Liver (tissue), 9 donors: ENCODE data around the gene PPP2R2B. TPM values are rescaled to one million over a fixed set of nuclear protein-coding genes. Genes with fewer than 3 reads are reported as not detected.

ENCODE experiments used
- DNase-seq: peaks from one replicate; pipeline ENCODE4 v3.0.0-alpha.2; 2017; ENCODE audit warnings: low spot score
- H3K27ac ChIP-seq, 2 donors: one replicate each; pipeline ENCODE4 v1.7.0; 2013; ENCODE audit warnings: inconsistent platforms in 2 of 2, low read length in 2 of 2, control low read depth in 1 of 2, low read depth in 1 of 2, mild to moderate bottlenecking in 1 of 2
- H3K27me3 ChIP-seq, 4 donors: one replicate each; pipeline versions ENCODE4 v1.6.1 to v1.7.0; 2013; ENCODE audit warnings: low read length in 3 of 4, inconsistent platforms in 1 of 4, mild to moderate bottlenecking in 1 of 4, moderate library complexity in 1 of 4; ENCODE audit not compliant: control insufficient read depth in 4 of 4, insufficient read depth in 4 of 4
- H3K36me3 ChIP-seq, 4 donors: one replicate each; pipeline versions ENCODE4 v1.6.1 to v1.7.0; 2013; ENCODE audit warnings: low read length in 3 of 4, mild to moderate bottlenecking in 3 of 4, low read depth in 1 of 4, moderate library complexity in 1 of 4; ENCODE audit not compliant: control insufficient read depth in 4 of 4, insufficient read depth in 3 of 4
- H3K4me1 ChIP-seq, 4 donors: one replicate each; pipeline versions ENCODE4 v1.6.1 to v1.7.0; 2013; ENCODE audit warnings: low read length in 3 of 4, mild to moderate bottlenecking in 3 of 4, moderate library complexity in 1 of 4; ENCODE audit not compliant: control insufficient read depth in 4 of 4, insufficient read depth in 4 of 4
- H3K4me3 ChIP-seq, 3 donors: one replicate each; pipeline versions ENCODE4 v1.6.1 to v1.7.0; 2013; ENCODE audit warnings: low read length in 3 of 3, control low read depth in 1 of 3, low read depth in 1 of 3, mild to moderate bottlenecking in 1 of 3
- H3K9ac ChIP-seq, 2 donors: one replicate each; pipeline ENCODE4 v1.7.0; 2013; ENCODE audit warnings: low read length in 2 of 2, mild to moderate bottlenecking in 2 of 2, moderate library complexity in 2 of 2, control low read depth in 1 of 2, low read depth in 1 of 2
- H3K9me3 ChIP-seq, 4 donors: one replicate each; pipeline versions ENCODE4 v1.6.1 to v1.7.0; 2013; ENCODE audit warnings: low read length in 3 of 4; ENCODE audit not compliant: control insufficient read depth in 4 of 4
- EGR1 ChIP-seq, 2 donors: IDR thresholded peaks; 2 replicates each; pipeline ENCODE4 v1.6.1; 2016 to 2018; ENCODE audit warnings: antibody characterized with exemption in 2 of 2, low read depth in 2 of 2
- FOXA1 ChIP-seq: IDR thresholded peaks from 2 replicates; pipeline ENCODE4 v1.6.1; 2016; ENCODE audit warnings: antibody characterized with exemption
- FOXA2 ChIP-seq: IDR thresholded peaks from 2 replicates; pipeline ENCODE4 v1.6.1; 2016; ENCODE audit warnings: antibody characterized with exemption
- GABPA ChIP-seq, 2 donors: IDR thresholded peaks in 1 of 2; conservative IDR thresholded peaks in 1 of 2; 2 replicates each; pipeline ENCODE4 v1.6.1; 2016; ENCODE audit warnings: antibody characterized with exemption in 2 of 2, mild to moderate bottlenecking in 1 of 2, moderate library complexity in 1 of 2
- HNF4A ChIP-seq, 2 donors: conservative IDR thresholded peaks; 2 replicates each; pipeline ENCODE4 v1.6.1; 2016; ENCODE audit warnings: antibody characterized with exemption in 2 of 2, mild to moderate bottlenecking in 2 of 2
- HNF4G ChIP-seq: IDR thresholded peaks from 2 replicates; pipeline ENCODE4 v1.6.1; 2016; ENCODE audit warnings: antibody characterized with exemption
- JUND ChIP-seq, 2 donors: IDR thresholded peaks; 2 replicates each; pipeline ENCODE4 v1.6.1; 2016; ENCODE audit warnings: antibody characterized with exemption in 2 of 2
- NR2F2 ChIP-seq: IDR thresholded peaks from 2 replicates; pipeline ENCODE4 v1.6.1; 2016; ENCODE audit warnings: antibody characterized with exemption
- RAD21 ChIP-seq, 2 donors: IDR thresholded peaks; 2 replicates each; pipeline ENCODE4 v1.6.1; 2016; ENCODE audit warnings: antibody characterized with exemption in 2 of 2, mild to moderate bottlenecking in 2 of 2
- RXRA ChIP-seq, 2 donors: IDR thresholded peaks; 2 replicates each; pipeline ENCODE4 v1.6.1; 2017 to 2018; ENCODE audit warnings: antibody characterized with exemption in 2 of 2, mild to moderate bottlenecking in 1 of 2
- SP1 ChIP-seq: IDR thresholded peaks from 2 replicates; pipeline ENCODE4 v1.6.1; 2018; ENCODE audit warnings: antibody characterized with exemption, mild to moderate bottlenecking
- TAF1 ChIP-seq: conservative IDR thresholded peaks from 2 replicates; pipeline ENCODE4 v1.6.1; 2016; ENCODE audit warnings: antibody characterized with exemption, mild to moderate bottlenecking
- YY1 ChIP-seq: IDR thresholded peaks from 2 replicates; pipeline ENCODE4 v1.6.1; 2016; ENCODE audit warnings: antibody characterized with exemption, mild to moderate bottlenecking
- WGBS: extraction: QIAGEN DNeasy Blood & Tissue Kit; methylation state at CpG from one replicate; pipeline ENCODE4 v1.1.7; 2013; 5-methylcytosine and 5-hydroxymethylcytosine counted together
- polyA plus RNA-seq, 2 donors: library from polyadenylated mRNA; stranded (reverse) in 1 of 2; unstranded in 1 of 2; fragments of 200-250 nt in 1 of 2; fragments of >200 nt in 1 of 2; fragmentation: Nextera tagmentation in 1 of 2; extraction: Ambion mirVana in 1 of 2; gene quantifications; one replicate each; pipeline versions ENCODE4 v1.2.1 to v1.2.3, GENCODE V29; 2013 to 2015
- total RNA-seq, 2 donors: library from RNA; depleted of rRNA; stranded (reverse); fragments of >200 nt; gene quantifications; one replicate each; pipeline ENCODE4 v1.2.3, GENCODE V29; 2014
- TF ChIP-seq, protein P1 (sequence below): IDR thresholded peaks from 2 replicates; pipeline ENCODE4 v1.6.1; 2016; ENCODE audit warnings: antibody characterized with exemption
- TF ChIP-seq, protein P2 (sequence below): IDR thresholded peaks from 2 replicates; pipeline ENCODE4 v1.6.1; 2016; ENCODE audit warnings: antibody characterized with exemption
- TF ChIP-seq, protein P3 (sequence below): IDR thresholded peaks from 2 replicates; pipeline ENCODE4 v1.6.1; 2016; ENCODE audit warnings: antibody characterized with exemption
- TF ChIP-seq, protein P4 (sequence below): IDR thresholded peaks from 2 replicates; pipeline ENCODE4 v1.6.1; 2016; ENCODE audit warnings: antibody characterized with exemption, mild to moderate bottlenecking
- donor health status: healthy.
- donor health status: healthy.
- donor health status: healthy.
- donor health status: healthy.
- donor health status: healthy.

PPP2R2B gene
- total and polyA plus RNA-seq, 4 donors = 0.15 to 6.3 (median 0.40) TPM

DNA sequence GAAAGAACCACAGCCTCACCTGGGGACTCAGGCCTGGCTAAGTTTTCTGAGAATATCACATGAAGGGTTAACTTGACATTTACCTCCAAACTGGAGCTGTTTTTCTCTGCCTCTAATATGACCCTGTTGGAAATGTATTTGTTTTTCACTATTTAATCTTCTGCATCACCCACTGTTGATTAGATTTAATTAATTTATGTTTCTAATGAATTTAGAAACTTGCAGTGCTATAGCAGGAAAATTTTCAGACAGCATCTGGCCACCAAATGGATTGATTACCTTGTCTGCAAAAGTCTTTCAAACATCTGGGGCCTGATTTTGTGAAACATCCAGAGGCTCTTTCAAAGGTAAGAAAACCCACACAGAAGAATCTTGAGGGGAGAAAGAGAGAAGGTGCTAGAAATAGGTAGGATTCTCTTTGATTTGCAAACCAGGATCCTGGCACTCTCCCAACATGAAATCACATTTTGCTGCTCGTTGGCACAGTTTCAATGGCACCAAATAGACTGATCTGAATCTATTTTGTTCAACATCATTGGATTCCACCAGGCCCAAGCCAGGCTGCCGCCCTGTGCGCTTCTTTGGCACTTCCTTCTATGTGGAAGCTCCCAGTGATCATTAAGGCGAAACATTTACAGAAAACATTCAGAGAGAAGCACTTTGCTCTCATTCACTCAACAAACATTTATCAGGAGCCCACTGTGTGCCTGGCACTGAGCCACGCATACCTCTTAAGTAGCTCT, 157.3 kb downstream of the PPP2R2B start:
- Histone ChIP-seq H3K4me3 (no peak overlapping the region), H3K4me1 (peaks cover 0 to 1% (median 0%) of the 10 kb centered on the region in 4 donors), H3K36me3 (no peaks in the 10 kb centered on the region), H3K27ac (no peak overlapping the region), H3K9me3 (no peaks in the 10 kb centered on the region), H3K9ac (no peak overlapping the region), H3K27me3 (no peaks in the 10 kb centered on the region)
- 75% methylated on average over 5 of the region's 5 CpGs for WGBS
- DNase-seq = no peak
- TF ChIP-seq, protein P1, sequence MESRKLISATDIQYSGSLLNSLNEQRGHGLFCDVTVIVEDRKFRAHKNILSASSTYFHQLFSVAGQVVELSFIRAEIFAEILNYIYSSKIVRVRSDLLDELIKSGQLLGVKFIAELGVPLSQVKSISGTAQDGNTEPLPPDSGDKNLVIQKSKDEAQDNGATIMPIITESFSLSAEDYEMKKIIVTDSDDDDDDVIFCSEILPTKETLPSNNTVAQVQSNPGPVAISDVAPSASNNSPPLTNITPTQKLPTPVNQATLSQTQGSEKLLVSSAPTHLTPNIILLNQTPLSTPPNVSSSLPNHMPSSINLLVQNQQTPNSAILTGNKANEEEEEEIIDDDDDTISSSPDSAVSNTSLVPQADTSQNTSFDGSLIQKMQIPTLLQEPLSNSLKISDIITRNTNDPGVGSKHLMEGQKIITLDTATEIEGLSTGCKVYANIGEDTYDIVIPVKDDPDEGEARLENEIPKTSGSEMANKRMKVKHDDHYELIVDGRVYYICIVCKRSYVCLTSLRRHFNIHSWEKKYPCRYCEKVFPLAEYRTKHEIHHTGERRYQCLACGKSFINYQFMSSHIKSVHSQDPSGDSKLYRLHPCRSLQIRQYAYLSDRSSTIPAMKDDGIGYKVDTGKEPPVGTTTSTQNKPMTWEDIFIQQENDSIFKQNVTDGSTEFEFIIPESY = no peak
- TF ChIP-seq FOXA2 (no peak), HNF4G (no peak), FOXA1 (no peak), RAD21 (IDR thresholded peaks at IDR 0.05) (no peak), JUND (IDR thresholded peaks at IDR 0.05) (no peak), NR2F2 (no peak), TAF1 (no peak), HNF4A (conservative IDR thresholded peaks at IDR 0.05) (no peak), GABPA (IDR thresholded peaks at IDR 0.05 in 1 of 2, conservative IDR thresholded peaks at IDR 0.05 in 1 of 2) (no peak), RXRA (IDR thresholded peaks at IDR 0.05) (no peak), YY1 (no peak), EGR1 (IDR thresholded peaks at IDR 0.05; ENCODE audit: low read depth in 2 of 2) (no peak), SP1 (no peak)
- TF ChIP-seq, protein P2, sequence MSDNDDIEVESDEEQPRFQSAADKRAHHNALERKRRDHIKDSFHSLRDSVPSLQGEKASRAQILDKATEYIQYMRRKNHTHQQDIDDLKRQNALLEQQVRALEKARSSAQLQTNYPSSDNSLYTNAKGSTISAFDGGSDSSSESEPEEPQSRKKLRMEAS = no peak
- TF ChIP-seq, protein P3, sequence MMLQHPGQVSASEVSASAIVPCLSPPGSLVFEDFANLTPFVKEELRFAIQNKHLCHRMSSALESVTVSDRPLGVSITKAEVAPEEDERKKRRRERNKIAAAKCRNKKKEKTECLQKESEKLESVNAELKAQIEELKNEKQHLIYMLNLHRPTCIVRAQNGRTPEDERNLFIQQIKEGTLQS = no peak
- TF ChIP-seq, protein P4, sequence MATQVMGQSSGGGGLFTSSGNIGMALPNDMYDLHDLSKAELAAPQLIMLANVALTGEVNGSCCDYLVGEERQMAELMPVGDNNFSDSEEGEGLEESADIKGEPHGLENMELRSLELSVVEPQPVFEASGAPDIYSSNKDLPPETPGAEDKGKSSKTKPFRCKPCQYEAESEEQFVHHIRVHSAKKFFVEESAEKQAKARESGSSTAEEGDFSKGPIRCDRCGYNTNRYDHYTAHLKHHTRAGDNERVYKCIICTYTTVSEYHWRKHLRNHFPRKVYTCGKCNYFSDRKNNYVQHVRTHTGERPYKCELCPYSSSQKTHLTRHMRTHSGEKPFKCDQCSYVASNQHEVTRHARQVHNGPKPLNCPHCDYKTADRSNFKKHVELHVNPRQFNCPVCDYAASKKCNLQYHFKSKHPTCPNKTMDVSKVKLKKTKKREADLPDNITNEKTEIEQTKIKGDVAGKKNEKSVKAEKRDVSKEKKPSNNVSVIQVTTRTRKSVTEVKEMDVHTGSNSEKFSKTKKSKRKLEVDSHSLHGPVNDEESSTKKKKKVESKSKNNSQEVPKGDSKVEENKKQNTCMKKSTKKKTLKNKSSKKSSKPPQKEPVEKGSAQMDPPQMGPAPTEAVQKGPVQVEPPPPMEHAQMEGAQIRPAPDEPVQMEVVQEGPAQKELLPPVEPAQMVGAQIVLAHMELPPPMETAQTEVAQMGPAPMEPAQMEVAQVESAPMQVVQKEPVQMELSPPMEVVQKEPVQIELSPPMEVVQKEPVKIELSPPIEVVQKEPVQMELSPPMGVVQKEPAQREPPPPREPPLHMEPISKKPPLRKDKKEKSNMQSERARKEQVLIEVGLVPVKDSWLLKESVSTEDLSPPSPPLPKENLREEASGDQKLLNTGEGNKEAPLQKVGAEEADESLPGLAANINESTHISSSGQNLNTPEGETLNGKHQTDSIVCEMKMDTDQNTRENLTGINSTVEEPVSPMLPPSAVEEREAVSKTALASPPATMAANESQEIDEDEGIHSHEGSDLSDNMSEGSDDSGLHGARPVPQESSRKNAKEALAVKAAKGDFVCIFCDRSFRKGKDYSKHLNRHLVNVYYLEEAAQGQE = no peak

DNA sequence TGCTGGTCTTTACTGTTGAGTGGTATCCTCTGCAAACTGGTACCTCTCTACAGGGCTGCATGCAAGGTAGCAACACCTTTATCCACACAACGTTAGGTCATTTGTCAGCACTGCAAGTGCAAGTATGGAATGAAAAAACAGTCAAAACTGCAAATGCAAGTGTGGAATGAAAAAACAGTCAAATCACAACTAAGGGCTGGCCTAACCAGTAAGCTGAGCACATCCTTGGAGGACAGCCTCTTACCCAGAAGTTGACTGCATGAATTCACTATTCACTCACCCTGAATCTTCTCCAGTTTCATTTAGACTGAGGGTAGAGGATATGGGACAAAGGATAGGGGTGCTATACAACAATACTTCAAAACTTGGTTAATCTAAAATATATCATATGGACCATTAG, 158.4 kb downstream of the PPP2R2B start:
- no peaks in the 10 kb centered on the region for H3K9me3 ChIP-seq
- DNase-seq = no peak
- WGBS = 57% methylated on average over 1 of the region's 1 CpG

More for the DNA sequence above, 158.4 kb downstream of the PPP2R2B start:
- no peak overlapping the region for H3K27ac ChIP-seq
- no peak overlapping the region for H3K9ac ChIP-seq
- H3K4me3 ChIP-seq = no peak overlapping the region
- H3K36me3 ChIP-seq = no peaks in the 10 kb centered on the region
- peaks cover 0 to 1% (median 0%) of the 10 kb centered on the region in 4 donors for H3K4me1 ChIP-seq
- no peaks in the 10 kb centered on the region for H3K27me3 ChIP-seq
- TF ChIP-seq FOXA1 = no peak
- no peak for TF ChIP-seq RXRA (IDR thresholded peaks at IDR 0.05)
- TF ChIP-seq YY1 = no peak
